CD4-positive, CD25-positive, alpha-beta regulatory T cell (primary cell): ENCODE results near the gene KHK. TPM values are rescaled to one million over a fixed set of nuclear protein-coding genes. Genes with fewer than 3 reads are reported as not detected.

Source experiments
- ATAC-seq, 2 donors: fragments of 150-1000 bp; cut with Tn5 transposase; one replicate each; pipeline ENCODE4 v1.10.0; 2021; ENCODE audit warnings: low read depth in 2 of 2, moderate number of reproducible peaks in 2 of 2, moderate library complexity in 1 of 2
- DNase-seq, 3 donors: peaks; one replicate each; pipeline versions ENCODE4 v3.0.0 to v3.0.0-alpha.2; 2012 to 2022; ENCODE audit warnings: mixed read lengths in 1 of 3
- H3K27ac ChIP-seq: one replicate; pipeline ENCODE4 v1.7.0; 2013; ENCODE audit warnings: mild to moderate bottlenecking, low read length; ENCODE audit not compliant: insufficient read depth, poor library complexity, severe bottlenecking
- H3K27me3 ChIP-seq: one replicate; pipeline ENCODE4 v1.7.0; 2013; ENCODE audit warnings: low read length; ENCODE audit not compliant: control insufficient read depth, insufficient read depth
- H3K36me3 ChIP-seq: one replicate; pipeline ENCODE4 v1.7.0; 2013; ENCODE audit warnings: mild to moderate bottlenecking, low read length, moderate library complexity; ENCODE audit not compliant: control insufficient read depth, insufficient read depth
- H3K4me1 ChIP-seq: 2 replicates; pipeline ENCODE4 v1.7.0; 2013; ENCODE audit warnings: mild to moderate bottlenecking, low read length; ENCODE audit not compliant: insufficient read depth, control insufficient read depth, poor library complexity, severe bottlenecking
- H3K4me3 ChIP-seq: one replicate; pipeline ENCODE4 v1.7.0; 2013; ENCODE audit warnings: low read depth, mild to moderate bottlenecking, low read length, moderate library complexity
- H3K9me3 ChIP-seq, 2 experiments: 1 replicate in 1 of 2; 2 replicates in 1 of 2; pipeline ENCODE4 v1.7.0; 2013; ENCODE audit warnings: low read length in 2 of 2, mild to moderate bottlenecking in 1 of 2, moderate library complexity in 1 of 2; ENCODE audit not compliant: control insufficient read depth in 2 of 2
- H3K27ac Mint-ChIP-seq, 3 donors: one replicate each; pipeline ENCODE4 v1.8.0; 2020 to 2022; ENCODE audit warnings: mild to moderate bottlenecking in 3 of 3, mixed read lengths in 3 of 3, moderate library complexity in 2 of 3
- H3K27me3 Mint-ChIP-seq: one replicate; pipeline ENCODE4 v1.8.0; 2022; ENCODE audit warnings: mild to moderate bottlenecking, mixed read lengths
- H3K36me3 Mint-ChIP-seq: one replicate; pipeline ENCODE4 v1.8.0; 2020; ENCODE audit warnings: mixed read lengths
- H3K4me1 Mint-ChIP-seq, 4 donors: one replicate each; pipeline ENCODE4 v1.8.0; 2020 to 2022; ENCODE audit warnings: mixed read lengths in 4 of 4, mild to moderate bottlenecking in 1 of 4
- H3K4me3 Mint-ChIP-seq, 4 donors: one replicate each; pipeline ENCODE4 v1.8.0; 2020 to 2022; ENCODE audit warnings: mild to moderate bottlenecking in 4 of 4, mixed read lengths in 4 of 4, moderate library complexity in 3 of 4
- H3K9me3 Mint-ChIP-seq, 7 donors: one replicate each; pipeline ENCODE4 v1.8.0; 2020 to 2022; ENCODE audit warnings: mixed read lengths in 7 of 7, mild to moderate bottlenecking in 3 of 7, moderate library complexity in 2 of 7
- polyA plus RNA-seq, 4 donors: library from polyadenylated mRNA; unstranded; fragments of 300-500 nt; fragmentation: Illumina TruSeq; gene quantifications; one replicate each; pipeline ENCODE4 v1.2.3, GENCODE V29; 2021
- total RNA-seq: library from RNA; stranded (reverse); gene quantifications from one replicate; pipeline ENCODE4 v1.2.3, GENCODE V29; 2022

Gene KHK
- total and polyA plus RNA-seq, 5 donors from 2014 or later = 3.4 to 6.6 (median 5.9) TPM

- Histone ChIP-seq H3K4me3 (no peak overlapping the region), H3K4me1 (peaks cover 29% of the 10 kb centered on the region), H3K9me3 (no peaks in the 10 kb centered on the region), H3K27me3 (no peaks in the 10 kb centered on the region), H3K27ac (no peak overlapping the region), H3K36me3 (no peaks in the 10 kb centered on the region)
- Mint-ChIP-seq H3K4me1 (peaks cover 10 to 34% (median 15%) of the 10 kb centered on the region in 4 donors), H3K27ac (peak overlapping the region in 1 of 3 donors; percentile 52), H3K36me3 (no peaks in the 10 kb centered on the region), H3K9me3 (no peaks in the 10 kb centered on the region), H3K27me3 (no peaks in the 10 kb centered on the region), H3K4me3 (peak overlapping the region in 2 of 4 donors; percentile 4 to 44)
- ATAC-seq (no peak), DNase-seq (no peak)
These were observed 6.5 kb upstream of the KHK start for GRCh38 chr2:27080140-27080469.

GRCh38 chr2:27080603-27080936 is 6.0 kb upstream of the KHK start:
- Mint-ChIP-seq H3K27me3 (no peaks in the 10 kb centered on the region), H3K4me3 (peak overlapping the region in 2 of 4 donors; percentile 44 to 47), H3K36me3 (no peaks in the 10 kb centered on the region), H3K4me1 (peaks cover 7 to 34% (median 16%) of the 10 kb centered on the region in 4 donors), H3K27ac (peak overlapping the region in 1 of 3 donors; percentile 99), H3K9me3 (no peaks in the 10 kb centered on the region)
- Histone ChIP-seq H3K9me3 (no peaks in the 10 kb centered on the region), H3K27me3 (no peaks in the 10 kb centered on the region), H3K36me3 (no peaks in the 10 kb centered on the region), H3K27ac (peak overlapping the region; percentile 81), H3K4me1 (peaks cover 29% of the 10 kb centered on the region), H3K4me3 (no peak overlapping the region)
- DNase-seq (no peak), ATAC-seq (no peak)

- Mint-ChIP-seq H3K4me3 (peak overlapping the region in 1 of 4 donors; percentile 82), H3K4me1 (peaks cover 0 to 34% (median 15%) of the 10 kb centered on the region in 4 donors), H3K27me3 (no peaks in the 10 kb centered on the region), H3K9me3 (no peaks in the 10 kb centered on the region), H3K27ac (peak overlapping the region in 2 of 3 donors; percentile 95 to 100), H3K36me3 (no peaks in the 10 kb centered on the region)
- peak overlapping the region; percentile 69 for H3K4me3 ChIP-seq
- DNase-seq (no peak), ATAC-seq (no peak)
- no peaks in the 10 kb centered on the region for H3K9me3 ChIP-seq
- H3K4me1 ChIP-seq = peaks cover 37% of the 10 kb centered on the region
- H3K36me3 ChIP-seq = no peaks in the 10 kb centered on the region
- H3K27me3 ChIP-seq = no peaks in the 10 kb centered on the region
- H3K27ac ChIP-seq = peak overlapping the region; percentile 81
These were observed 4.4 kb upstream of the KHK start for GRCh38 chr2:27081984-27082772.

GRCh38 chr2:27082773-27083409 is 3.7 kb upstream of the KHK start:
- Mint-ChIP-seq H3K27ac (no peak overlapping the region), H3K9me3 (no peaks in the 10 kb centered on the region), H3K4me3 (peak overlapping the region in 1 of 4 donors; percentile 10), H3K4me1 (peaks cover 5 to 40% (median 17%) of the 10 kb centered on the region in 4 donors), H3K36me3 (no peaks in the 10 kb centered on the region), H3K27me3 (no peaks in the 10 kb centered on the region)
- ATAC-seq (no peak), DNase-seq (no peak)
- no peak overlapping the region for H3K4me3 ChIP-seq
- no peak overlapping the region for H3K27ac ChIP-seq
- no peaks in the 10 kb centered on the region for H3K9me3 ChIP-seq
- peaks cover 40% of the 10 kb centered on the region for H3K4me1 ChIP-seq
- H3K36me3 ChIP-seq = no peaks in the 10 kb centered on the region
- H3K27me3 ChIP-seq = no peaks in the 10 kb centered on the region

DNA sequence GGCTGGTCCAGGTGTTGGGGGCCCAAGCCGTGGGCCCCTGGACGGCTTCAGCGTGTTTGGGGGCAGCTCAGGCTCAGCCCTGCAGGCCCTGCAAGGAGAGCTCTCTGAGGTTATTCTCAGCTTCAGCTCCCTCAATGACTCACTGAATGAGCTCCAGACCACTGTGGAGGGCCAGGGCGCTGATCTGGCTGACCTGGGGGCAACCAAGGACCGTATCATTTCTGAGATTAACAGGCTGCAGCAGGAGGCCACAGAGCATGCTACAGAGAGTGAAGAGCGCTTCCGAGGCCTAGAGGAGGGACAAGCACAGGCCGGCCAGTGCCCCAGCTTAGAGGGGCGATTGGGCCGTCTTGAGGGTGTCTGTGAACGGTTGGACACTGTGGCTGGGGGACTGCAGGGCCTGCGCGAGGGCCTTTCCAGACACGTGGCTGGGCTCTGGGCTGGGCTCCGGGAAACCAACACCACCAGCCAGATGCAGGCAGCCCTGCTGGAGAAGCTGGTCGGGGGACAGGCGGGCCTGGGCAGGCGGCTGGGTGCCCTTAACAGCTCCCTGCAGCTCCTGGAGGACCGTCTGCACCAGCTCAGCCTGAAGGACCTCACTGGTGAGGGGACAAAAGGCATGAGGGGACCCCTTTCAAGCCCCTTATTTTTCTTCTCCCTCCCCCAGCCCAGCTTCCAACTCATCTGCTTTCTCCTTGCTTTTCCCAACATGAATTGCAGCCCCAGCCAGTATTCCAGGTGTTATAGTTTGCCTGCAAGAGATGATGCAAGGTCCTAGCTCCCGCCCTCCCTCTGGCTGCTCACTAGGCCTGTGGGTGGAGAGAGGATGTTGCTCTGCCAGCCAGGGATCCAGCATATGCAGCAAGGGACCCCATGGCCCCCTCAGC is 2.9 kb upstream of the KHK start:
- Histone ChIP-seq H3K4me3 (no peak overlapping the region), H3K4me1 (peaks cover 40% of the 10 kb centered on the region), H3K27ac (no peak overlapping the region), H3K27me3 (no peaks in the 10 kb centered on the region), H3K36me3 (no peaks in the 10 kb centered on the region), H3K9me3 (no peaks in the 10 kb centered on the region)
- Mint-ChIP-seq H3K4me1 (peaks cover 5 to 42% (median 17%) of the 10 kb centered on the region in 4 donors), H3K4me3 (peak overlapping the region in 1 of 4 donors; percentile 82), H3K9me3 (no peaks in the 10 kb centered on the region), H3K27ac (no peak overlapping the region), H3K27me3 (no peaks in the 10 kb centered on the region), H3K36me3 (no peaks in the 10 kb centered on the region)
- ATAC-seq (no peak), DNase-seq (no peak)

- ATAC-seq = no peak
- no peaks in the 10 kb centered on the region for H3K27me3 ChIP-seq
- H3K4me1 ChIP-seq = peaks cover 40% of the 10 kb centered on the region
- Mint-ChIP-seq H3K27me3 (no peaks in the 10 kb centered on the region), H3K4me1 (peaks cover 5 to 44% (median 17%) of the 10 kb centered on the region in 4 donors), H3K4me3 (peak overlapping the region; percentile 76 to 90 (median 80)), H3K27ac (peak overlapping the region in 1 of 3 donors; percentile 55), H3K9me3 (no peaks in the 10 kb centered on the region), H3K36me3 (no peaks in the 10 kb centered on the region)
- no peaks in the 10 kb centered on the region for H3K36me3 ChIP-seq
- DNase-seq = no peak
- no peaks in the 10 kb centered on the region for H3K9me3 ChIP-seq
- H3K4me3 ChIP-seq = no peak overlapping the region
- no peak overlapping the region for H3K27ac ChIP-seq
These were observed 2.1 kb upstream of the KHK start for GRCh38 chr2:27084297-27085061.

DNA sequence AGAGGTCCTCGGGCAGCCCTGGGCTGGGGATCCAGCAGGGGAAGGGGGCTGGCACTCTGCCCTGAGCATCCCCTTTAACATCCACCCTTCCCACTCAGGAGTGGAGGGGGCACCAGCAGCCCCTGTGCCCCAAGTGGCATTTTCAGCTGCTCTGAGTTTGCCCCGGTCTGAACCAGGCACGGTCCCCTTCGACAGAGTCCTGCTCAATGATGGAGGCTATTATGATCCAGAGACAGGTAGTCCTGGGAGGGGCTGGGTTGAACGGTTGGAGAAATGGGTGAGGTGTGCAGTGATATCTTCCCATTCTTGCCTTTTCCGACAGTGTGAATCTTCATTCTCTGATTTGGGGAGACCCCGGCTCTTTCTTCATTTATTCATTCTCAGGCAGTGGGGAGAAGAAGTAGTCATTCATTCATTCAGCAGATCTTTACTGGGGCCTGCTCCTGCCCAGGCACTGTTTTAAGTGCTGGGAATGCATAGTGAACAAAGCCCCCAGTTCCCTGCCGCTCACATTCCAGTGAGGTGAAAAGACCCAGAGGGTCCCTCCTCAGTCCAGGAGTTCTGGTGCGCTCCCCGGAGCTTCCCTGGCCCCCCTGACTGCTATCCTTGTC is 1.4 kb upstream of the KHK start:
- Mint-ChIP-seq H3K4me3 (peak overlapping the region; percentile 76 to 90 (median 80)), H3K4me1 (peaks cover 5 to 43% (median 17%) of the 10 kb centered on the region in 4 donors), H3K27me3 (no peaks in the 10 kb centered on the region), H3K27ac (peak overlapping the region; percentile 51 to 91 (median 76)), H3K36me3 (no peaks in the 10 kb centered on the region), H3K9me3 (no peaks in the 10 kb centered on the region)
- Histone ChIP-seq H3K4me3 (no peak overlapping the region), H3K27ac (peak overlapping the region; percentile 86), H3K9me3 (no peaks in the 10 kb centered on the region), H3K4me1 (peaks cover 40% of the 10 kb centered on the region), H3K27me3 (no peaks in the 10 kb centered on the region), H3K36me3 (no peaks in the 10 kb centered on the region)
- DNase-seq (no peak), ATAC-seq (no peak)
